H1 (cell line): ENCODE results near the gene CXCL12. TPM values are rescaled to one million over a fixed set of nuclear protein-coding genes. Genes with fewer than 3 reads are reported as not detected.

Experiments used
- CTCF ChIA-PET: fragments of 300-600 bp; sonication (Branson Sonifier 250); formaldehyde crosslinking; loops from one replicate; lab custom pipeline; 2021; ENCODE audit not compliant: partially characterized antibody; lab: Charles Lee
- POLR2A ChIA-PET: fragments of 300-600 bp; sonication (Branson Sonifier 250); formaldehyde crosslinking; loops from one replicate; lab custom pipeline; 2021; ENCODE audit warnings: inconsistent platforms; ENCODE audit not compliant: partially characterized antibody; lab: Charles Lee
- DNase-seq, 2 experiments: peaks; one replicate each; pipeline versions ENCODE4 v3.0.0 to v3.0.0-alpha.2; 2010 to 2022; ENCODE audit warnings: low spot score in 2 of 2, low read depth in 1 of 2, mixed read lengths in 1 of 2
- FAIRE-seq: peaks from 2 replicates; lab custom pipeline; 2011; peaks lifted over from hg19 to GRCh38; lab: Jason Lieb, UNC
- H2AFZ ChIP-seq: 2 replicates; pipeline ENCODE4 v1.8.1; 2012; ENCODE audit warnings: low read length, inconsistent platforms
- H2AK5ac ChIP-seq: 2 replicates; pipeline ENCODE4 v1.6.1; 2013; ENCODE audit warnings: low read depth, low read length
- H2BK120ac ChIP-seq: replicated peaks from 2 replicates; pipeline ENCODE3; 2013; ENCODE audit warnings: low read depth, low read length, inconsistent platforms
- H2BK12ac ChIP-seq: 2 replicates; pipeline ENCODE4 v1.6.1; 2013; ENCODE audit warnings: low read depth, low read length
- H2BK15ac ChIP-seq: 2 replicates; pipeline ENCODE4 v1.6.1; 2013; ENCODE audit warnings: low read length
- H2BK20ac ChIP-seq: 2 replicates; pipeline ENCODE4 v1.6.1; 2013; ENCODE audit warnings: low read length
- H2BK5ac ChIP-seq: 2 replicates; pipeline ENCODE4 v1.6.1; 2013; ENCODE audit warnings: low read depth, low read length
- H3K14ac ChIP-seq: 2 replicates; pipeline ENCODE4 v1.6.1; 2013; ENCODE audit warnings: inconsistent platforms; ENCODE audit not compliant: insufficient read length
- H3K18ac ChIP-seq: 2 replicates; pipeline ENCODE4 v1.6.1; 2013; ENCODE audit warnings: low read length; ENCODE audit errors: extremely low read depth
- H3K23ac ChIP-seq: 2 replicates; pipeline ENCODE4 v1.6.1; 2013; ENCODE audit warnings: inconsistent platforms; ENCODE audit not compliant: insufficient read length
- H3K23me2 ChIP-seq: 2 replicates; pipeline ENCODE4 v1.6.1; 2013; ENCODE audit warnings: low read depth, low read length
- H3K27ac ChIP-seq: 2 replicates; pipeline ENCODE4 v1.6.1; 2011; ENCODE audit warnings: low read depth, low read length, inconsistent platforms
- H3K27me3 ChIP-seq, 4 experiments: replicated peaks in 1 of 4; 1 replicate in 1 of 4; 2 replicates in 3 of 4; pipeline versions ENCODE4 v1.6.1 to v1.8.1; 2011 to 2013; ENCODE audit warnings: low read length in 3 of 4, mild to moderate bottlenecking in 3 of 4, inconsistent platforms in 2 of 4, mixed read lengths in 2 of 4, moderate library complexity in 1 of 4; ENCODE audit not compliant: control insufficient read depth in 3 of 4, insufficient read depth in 3 of 4; ENCODE audit errors: extremely low read depth in 1 of 4
- H3K36me3 ChIP-seq, 4 experiments: 2 replicates each; pipeline versions ENCODE4 v1.6.1 to v1.8.1; 2011 to 2013; ENCODE audit warnings: mild to moderate bottlenecking in 4 of 4, low read length in 3 of 4, moderate library complexity in 2 of 4, control low read depth in 1 of 4, inconsistent platforms in 1 of 4; ENCODE audit not compliant: insufficient read depth in 4 of 4, control insufficient read depth in 2 of 4
- H3K4ac ChIP-seq: replicated peaks from 2 replicates; pipeline ENCODE3; 2013; ENCODE audit warnings: low read length, low read depth, mixed read lengths, inconsistent platforms; ENCODE audit not compliant: insufficient read length
- H3K4me1 ChIP-seq, 4 experiments: replicated peaks in 1 of 4; 1 replicate in 1 of 4; 2 replicates in 3 of 4; pipeline versions ENCODE4 v1.6.1 to v1.8.1; 2011 to 2013; ENCODE audit warnings: low read length in 3 of 4, inconsistent platforms in 2 of 4, mixed read lengths in 1 of 4; ENCODE audit not compliant: insufficient read depth in 4 of 4, control insufficient read depth in 3 of 4
- H3K4me2 ChIP-seq, 2 experiments: 2 replicates each; pipeline versions ENCODE4 v1.6.1 to v1.8.1; 2011 to 2013; ENCODE audit warnings: low read depth in 2 of 2, low read length in 2 of 2, control low read depth in 1 of 2, inconsistent platforms in 1 of 2, mild to moderate bottlenecking in 1 of 2; ENCODE audit not compliant: insufficient read depth in 1 of 2
- H3K4me3 ChIP-seq, 4 experiments: fragments of 200-600, 300-600 bp in 1 of 4; sonication (generic), shearing (Covaris generic), sonication (Bioruptor Twin) in 1 of 4; 2 replicates each; pipeline versions ENCODE4 v1.5.1 to v1.8.1; 2011 to 2016; ENCODE audit warnings: low read length in 4 of 4, low read depth in 3 of 4, control low read depth in 2 of 4, inconsistent platforms in 2 of 4, mild to moderate bottlenecking in 2 of 4, mixed read lengths in 1 of 4, moderate library complexity in 1 of 4; ENCODE audit not compliant: insufficient read depth in 2 of 4; ENCODE audit errors: extremely low read depth in 1 of 4
- H3K56ac ChIP-seq: replicated peaks from 2 replicates; pipeline ENCODE3; 2013; ENCODE audit warnings: low read depth, mild to moderate bottlenecking, mixed read lengths, low read length, inconsistent platforms; ENCODE audit not compliant: insufficient read length
- H3K79me1 ChIP-seq: 2 replicates; pipeline ENCODE4 v1.6.1; 2013; ENCODE audit warnings: low read depth, low read length, control low read depth
- H3K79me2 ChIP-seq, 2 experiments: 2 replicates each; pipeline versions ENCODE4 v1.6.1 to v1.8.1; 2012 to 2013; ENCODE audit warnings: low read length in 2 of 2, mild to moderate bottlenecking in 2 of 2, inconsistent platforms in 1 of 2; ENCODE audit not compliant: insufficient read depth in 2 of 2, control insufficient read depth in 1 of 2
- H3K9ac ChIP-seq, 4 experiments: replicated peaks in 1 of 4; 1 replicate in 1 of 4; 2 replicates in 3 of 4; pipeline versions ENCODE4 v1.6.1 to v1.8.1; 2011 to 2013; ENCODE audit warnings: low read depth in 3 of 4, low read length in 3 of 4, control low read depth in 2 of 4, mild to moderate bottlenecking in 2 of 4, moderate library complexity in 2 of 4, inconsistent platforms in 1 of 4; ENCODE audit errors: extremely low read depth in 1 of 4
- H3K9me3 ChIP-seq, 2 experiments: 2 replicates each; pipeline versions ENCODE4 v1.6.1 to v1.8.1; 2012 to 2013; ENCODE audit warnings: mild to moderate bottlenecking in 2 of 2, moderate library complexity in 2 of 2, control low read depth in 1 of 2, inconsistent platforms in 1 of 2, low read depth in 1 of 2, low read length in 1 of 2, mixed read lengths in 1 of 2; ENCODE audit not compliant: insufficient read depth in 2 of 2
- H4K20me1 ChIP-seq, 2 experiments: replicated peaks in 1 of 2; 2 replicates each; pipeline versions ENCODE3 to v1.8.1; 2011 to 2013; ENCODE audit warnings: inconsistent platforms in 2 of 2, low read length in 2 of 2, mild to moderate bottlenecking in 1 of 2; ENCODE audit not compliant: insufficient read depth in 2 of 2, control insufficient read depth in 1 of 2
- H4K5ac ChIP-seq: 2 replicates; pipeline ENCODE4 v1.6.1; 2013; ENCODE audit warnings: low read length, low read depth, mixed read lengths, inconsistent platforms; ENCODE audit not compliant: insufficient read length
- H4K8ac ChIP-seq: 2 replicates; pipeline ENCODE4 v1.8.0; 2013; ENCODE audit warnings: mild to moderate bottlenecking, moderate library complexity, low read length, inconsistent platforms; ENCODE audit not compliant: insufficient read depth; ENCODE audit errors: extremely low read depth
- H4K91ac ChIP-seq: replicated peaks from 2 replicates; pipeline ENCODE3; 2013; ENCODE audit warnings: low read length, mixed read lengths, inconsistent platforms; ENCODE audit not compliant: insufficient read length
- BACH1 ChIP-seq: IDR thresholded peaks from 2 replicates; pipeline ENCODE4 v1.6.1; 2012; ENCODE audit warnings: low read length, improper control_type of control experiment
- CBX5 ChIP-seq: fragments of 300-800, 300-1000 bp; sonication (generic); IDR thresholded peaks from 2 replicates; pipeline ENCODE4 v1.7.1; 2016; ENCODE audit warnings: antibody characterized with exemption, low read length, low read depth
- CHD1 ChIP-seq: IDR thresholded peaks from 2 replicates; pipeline ENCODE4 v1.6.1; 2012; ENCODE audit warnings: low read depth, low read length, improper control_type of control experiment
- EGR1 ChIP-seq: IDR thresholded peaks from 2 replicates; pipeline ENCODE4 v1.6.1; 2011; ENCODE audit warnings: low read depth, low read length, borderline replicate concordance
- GABPA ChIP-seq: IDR thresholded peaks from 2 replicates; pipeline ENCODE4 v1.6.1; 2011; ENCODE audit warnings: mild to moderate bottlenecking, low read length, moderate library complexity, borderline replicate concordance; ENCODE audit not compliant: insufficient read depth
- HDAC2 ChIP-seq, 2 experiments: fragments of 300-600 bp in 1 of 2; sonication (generic) in 1 of 2; IDR thresholded peaks; 2 replicates each; pipeline ENCODE4 v1.6.1; 2011 to 2012; ENCODE audit warnings: low read depth in 2 of 2, low read length in 2 of 2, mild to moderate bottlenecking in 2 of 2, moderate library complexity in 2 of 2, borderline replicate concordance in 1 of 2, inconsistent platforms in 1 of 2
- KDM5A ChIP-seq: fragments of 200-600 bp; IDR thresholded peaks from 2 replicates; pipeline ENCODE4 v1.7.1; 2012; ENCODE audit warnings: mild to moderate bottlenecking, low read length, inconsistent platforms, mixed read lengths
- MAFK ChIP-seq: IDR thresholded peaks from 2 replicates; pipeline ENCODE4 v1.6.1; 2012; ENCODE audit warnings: low read depth, mild to moderate bottlenecking, improper control_type of control experiment, low read length
- MAX ChIP-seq: IDR thresholded peaks from 2 replicates; pipeline ENCODE4 v1.6.1; 2012; ENCODE audit warnings: inconsistent platforms
- RFX5 ChIP-seq: IDR thresholded peaks from 2 replicates; pipeline ENCODE4 v1.6.1; 2011; ENCODE audit warnings: low read depth, low read length, improper control_type of control experiment, borderline replicate concordance
- RXRA ChIP-seq: IDR thresholded peaks from 2 replicates; pipeline ENCODE4 v1.6.1; 2011; ENCODE audit warnings: low read depth, mild to moderate bottlenecking, low read length, moderate library complexity; ENCODE audit not compliant: insufficient read depth
- SAP30 ChIP-seq: fragments of 300-600 bp; sonication (generic); IDR thresholded peaks from 2 replicates; pipeline ENCODE4 v1.7.1; 2012; ENCODE audit warnings: low read length, moderate library complexity, mild to moderate bottlenecking, inconsistent platforms; ENCODE audit not compliant: insufficient read depth, insufficient replicate concordance
- SRF ChIP-seq: IDR thresholded peaks from 2 replicates; pipeline ENCODE4 v1.6.1; 2011; ENCODE audit warnings: mild to moderate bottlenecking, low read depth, low read length, moderate library complexity
- WGBS, 2 experiments: shearing (Covaris generic) in 1 of 2; methylation state at CpG; one replicate each; pipeline versions ENCODE4 v1.1.6 to v1.1.7; 2013 to 2015; ENCODE audit warnings: low lambda C conversion rate in 2 of 2, mixed read lengths in 2 of 2, inconsistent platforms in 1 of 2, low coverage in 1 of 2, missing lambda C conversion rate in 1 of 2; ENCODE audit not compliant: insufficient replicate concordance in 2 of 2, insufficient coverage in 1 of 2, insufficient read length in 1 of 2; ENCODE audit errors: extremely low coverage in 1 of 2, missing lambda C conversion rate in 1 of 2; 5-methylcytosine and 5-hydroxymethylcytosine counted together
- polyA plus RNA-seq, 7 experiments: library from polyadenylated mRNA; depleted of rRNA in 3 of 7; stranded (reverse) in 5 of 7; unstranded in 2 of 7; fragments of >200 nt in 5 of 7; fragments of 200-250 nt in 2 of 7; gene quantifications; 1 replicate in 5 of 7; 2 replicates in 1 of 7; 4 replicates in 1 of 7; pipeline versions ENCODE4 v1.2.1 to v1.2.3, GENCODE V29; 2011 to 2013; ENCODE audit warnings: missing spikeins in 2 of 7, mixed read lengths in 2 of 7
- total RNA-seq: library from RNA; stranded (reverse); fragmentation: NEBNext Ultra II Directional; extraction: Animal tissue kit (Norgen Biotek cat#: 25700); gene quantifications from 2 replicates; pipeline ENCODE4 v1.2.1, GENCODE V29; 2021

CXCL12 gene
- total and polyA plus RNA-seq, 2 of the 8 experiments (the other 6 are each of a cell fraction or from before 2014, with no cell fraction given), result 51.4 to 53.8 TPM

GRCh38 chr10:44387853-44388251 is 3.0 kb upstream of the CXCL12 start:
- Histone ChIP-seq H3K79me1 (peaks cover 4% of the 10 kb centered on the region), H3K4ac (no peak overlapping the region), H3K79me2 (peaks cover 0 to 19% of the 10 kb centered on the region in 2 experiments; a peak in 2 of 4 replicates), H3K4me2 (no peak overlapping the region), H2AFZ (no peak overlapping the region), H4K91ac (no peak overlapping the region), H2BK120ac (no peak overlapping the region), H3K27ac (no peak overlapping the region), H3K27me3 (peaks cover 2 to 33% (median 26%) of the 10 kb centered on the region in 4 experiments), H2BK5ac (no peak overlapping the region; the same call in 1 of the 2 replicates), H3K18ac (no peak overlapping the region; the same call in 1 of the 2 replicates), H4K20me1 (peaks cover 0 to 14% of the 10 kb centered on the region in 2 experiments), H2BK20ac (peak overlapping the region; percentile 72; the same call in 1 of the 2 replicates), H3K4me3 (no peak overlapping the region), H2BK12ac (peak overlapping the region; percentile 84; the same call in 1 of the 2 replicates), H4K8ac (no peak overlapping the region), H2BK15ac (no peak overlapping the region), H4K5ac (no peak overlapping the region), H2AK5ac (no peak overlapping the region), H3K14ac (no peak overlapping the region), H3K9ac (no peak overlapping the region; a peak in 1 of 7 replicates), H3K4me1 (peaks cover 0 to 26% (median 13%) of the 10 kb centered on the region in 4 experiments; a peak in 6 of 7 replicates), H3K56ac (no peak overlapping the region), H3K9me3 (no peaks in the 10 kb centered on the region; a peak in 1 of 4 replicates), H3K36me3 (no peaks in the 10 kb centered on the region), H3K23me2 (peaks cover 34% of the 10 kb centered on the region; the same call in 1 of the 2 replicates), H3K23ac (no peak overlapping the region)
- ChIA-PET CTCF (interaction anchor here (1.3 to 3.6 kb wide), 7 partner anchors 9 to 700 kb away, joined by 4 to 32 read pairs (median 6); no protein-coding TSS in a partner anchor), POLR2A (no interaction called here)
- 88% methylated on average over 7 of the region's 7 CpGs; no CpG with 5 or more reads in 1 of the 2 experiments for WGBS, 2 experiments
- DNase-seq, result peak in 1 of 2 experiments; percentile 41
- FAIRE-seq, result no peak
- TF ChIP-seq SRF (no peak), MAFK (no peak), GABPA (no peak), HDAC2 (IDR thresholded peaks at IDR 0.05; ENCODE audit: borderline replicate concordance in 1 of 2, low read depth in 2 of 2, low read length in 2 of 2) (no peak), SAP30 (no peak), KDM5A (no peak), RFX5 (no peak), BACH1 (no peak), CHD1 (no peak), MAX (no peak), RXRA (no peak), EGR1 (no peak), CBX5 (no peak)
